GM19395 (cell line): ENCODE results near the gene ASB3.
"Not testable (repeated sequence)": the region's sequence is repeated elsewhere in the genome, so short reads cannot be mapped to it uniquely, and the experiment has no call there.

Source experiments
- ATAC-seq: cut with Tn5 transposase; IDR thresholded peaks from one replicate; pipeline ENCODE4 v1.9.1; 2021; ENCODE audit warnings: mild to moderate bottlenecking, moderate library complexity; ENCODE audit not compliant: unreplicated experiment

Gene ASB3

GRCh38 chr2:53658474-53658873 lies 128.3 kb downstream of the ASB3 start:
- not testable (repeated sequence) for ATAC-seq

GRCh38 chr2:53655256-53655655 lies 131.5 kb downstream of the ASB3 start:
- no peak for ATAC-seq

GRCh38 chr2:53654396-53654795 lies 132.4 kb downstream of the ASB3 start:
- no peak for ATAC-seq

- ATAC-seq: no peak
Observed at GRCh38 chr2:53652131-53652530, 134.6 kb downstream of the ASB3 start.

- no peak for ATAC-seq
Observed at GRCh38 chr2:53646788-53647187, 140.0 kb downstream of the ASB3 start.

GRCh38 chr2:53641290-53641689 lies 145.5 kb downstream of the ASB3 start:
- no peak for ATAC-seq

GRCh38 chr2:53640466-53640865 lies 146.3 kb downstream of the ASB3 start:
- no peak for ATAC-seq

GRCh38 chr2:53636596-53636995 lies 150.2 kb downstream of the ASB3 start:
- no peak for ATAC-seq

- ATAC-seq: no peak
Observed at GRCh38 chr2:53636109-53636508, 150.6 kb downstream of the ASB3 start.

- no peak for ATAC-seq
Observed at GRCh38 chr2:53635694-53636093, 151.1 kb downstream of the ASB3 start.

- no peak for ATAC-seq
Observed at GRCh38 chr2:53633441-53633840, 153.3 kb downstream of the ASB3 start.

GRCh38 chr2:53632714-53633113 lies 154.0 kb downstream of the ASB3 start:
- ATAC-seq: no peak

GRCh38 chr2:53632126-53632460 lies 154.7 kb downstream of the ASB3 start:
- ATAC-seq: no peak

GRCh38 chr2:53631313-53632125 lies 155.2 kb downstream of the ASB3 start:
- peak; percentile 77 for ATAC-seq

- ATAC-seq: no peak
Observed at GRCh38 chr2:53630026-53630606, 156.6 kb downstream of the ASB3 start.

- no peak for ATAC-seq
Observed at GRCh38 chr2:53629501-53629900, 157.3 kb downstream of the ASB3 start.

GRCh38 chr2:53629001-53629400 lies 157.8 kb downstream of the ASB3 start:
- no peak for ATAC-seq

- no peak for ATAC-seq
Observed at GRCh38 chr2:53622141-53622540, 164.6 kb downstream of the ASB3 start.

- no peak for ATAC-seq
Observed at GRCh38 chr2:53620981-53621380, 165.8 kb downstream of the ASB3 start.
